Gastroesophageal sphincter (tissue), 4 donors: ENCODE results near the gene ZNF804B. TPM values are rescaled to one million over a fixed set of nuclear protein-coding genes. Genes with fewer than 3 reads are reported as not detected.

Experiments
- ATAC-seq: fragments of 150-250 bp; one replicate; pipeline ENCODE4 v1.9.1; 2016; ENCODE audit warnings: mild to moderate bottlenecking, moderate library complexity
- H3K27ac ChIP-seq, 4 donors: fragments of 200-600 bp; sonication (generic) in 3 of 4; 1 replicate in 3 of 4; 2 replicates in 1 of 4; pipeline ENCODE4 v1.5.1; 2016 to 2019
- H3K27me3 ChIP-seq: fragments of 200-600 bp; sonication (generic); one replicate; pipeline ENCODE4 v1.5.1; 2019
- H3K36me3 ChIP-seq, 2 donors: fragments of 200-600 bp; sonication (generic); one replicate each; pipeline ENCODE4 v1.5.1; 2019; ENCODE audit warnings: control low read depth in 1 of 2
- H3K4me1 ChIP-seq, 3 donors: fragments of 200-600 bp; sonication (generic); 1 replicate in 2 of 3; 2 replicates in 1 of 3; pipeline ENCODE4 v1.5.1; 2016 to 2019; ENCODE audit warnings: control low read depth in 2 of 3
- H3K4me3 ChIP-seq, 2 donors: fragments of 200-600 bp; sonication (generic); one replicate each; pipeline ENCODE4 v1.5.1; 2019; ENCODE audit warnings: mild to moderate bottlenecking in 1 of 2, moderate library complexity in 1 of 2
- H3K9me3 ChIP-seq, 3 donors: fragments of 200-600 bp; sonication (generic); one replicate each; pipeline ENCODE4 v1.5.1; 2017 to 2019; ENCODE audit warnings: control low read depth in 2 of 3
- CTCF ChIP-seq, 4 experiments: fragments of 200-600 bp in 2 of 4; fragments of 450-650 bp in 2 of 4; sonication (generic) in 1 of 4; IDR thresholded peaks; one replicate each; pipeline ENCODE4 v1.5.1; 2017 to 2019; ENCODE audit warnings: antibody characterized with exemption in 4 of 4, mild to moderate bottlenecking in 2 of 4, moderate library complexity in 2 of 4
- EP300 ChIP-seq: sonication (generic); formaldehyde crosslinking; IDR thresholded peaks from one replicate; pipeline ENCODE4 v1.6.1; 2017; ENCODE audit warnings: antibody characterized with exemption, mild to moderate bottlenecking
- POLR2A ChIP-seq, 2 donors: fragments of 450-650 bp; IDR thresholded peaks; one replicate each; pipeline ENCODE4 v1.6.1; 2017; ENCODE audit warnings: antibody characterized with exemption in 2 of 2, mild to moderate bottlenecking in 2 of 2, moderate library complexity in 1 of 2
- POLR2AphosphoS5 ChIP-seq: sonication (generic); formaldehyde crosslinking; IDR thresholded peaks from one replicate; pipeline ENCODE4 v1.6.1; 2017; ENCODE audit warnings: antibody characterized with exemption
- WGBS, 2 donors: methylation state at CpG; one replicate each; pipeline ENCODE4 v1.1.5; 2018; ENCODE audit warnings: low coverage in 1 of 2; 5-methylcytosine and 5-hydroxymethylcytosine counted together
- total RNA-seq, 4 donors: library from RNA; depleted of rRNA; stranded (reverse); fragments of >200 nt; gene quantifications; one replicate each; pipeline ENCODE4 v1.1.0, GENCODE V29; 2016

Gene ZNF804B
- total RNA-seq, 4 donors from 2014 or later = 0.13 TPM; not detected in 3

GRCh38 chr7:89027781-89028180, 268.3 kb downstream of the ZNF804B start:
- WGBS, 2 donors = 33 to 50% methylated on average over 1 of the region's 1 CpG
- H3K9me3 ChIP-seq = no peaks in the 10 kb centered on the region
- H3K36me3 ChIP-seq = no peaks in the 10 kb centered on the region
- no peak for ATAC-seq
- no peaks in the 10 kb centered on the region for H3K4me1 ChIP-seq
- H3K27ac ChIP-seq = no peak overlapping the region
- H3K27me3 ChIP-seq = no peaks in the 10 kb centered on the region
- TF ChIP-seq EP300 = no peak
- TF ChIP-seq CTCF (IDR thresholded peaks at IDR 0.05) = no peak
- TF ChIP-seq POLR2A (IDR thresholded peaks at IDR 0.05) = no peak
- no peak for TF ChIP-seq POLR2AphosphoS5
- H3K4me3 ChIP-seq = no peak overlapping the region

- ATAC-seq = no peak
- no peak for TF ChIP-seq POLR2A (IDR thresholded peaks at IDR 0.05)
- TF ChIP-seq EP300 = no peak
- TF ChIP-seq POLR2AphosphoS5 = no peak
- TF ChIP-seq CTCF (IDR thresholded peaks at IDR 0.05) = no peak
- 83 to 90% methylated on average over 4 of the region's 4 CpGs for WGBS, 2 donors
- H3K27ac ChIP-seq = no peak overlapping the region
- H3K27me3 ChIP-seq = no peaks in the 10 kb centered on the region
- no peaks in the 10 kb centered on the region for H3K36me3 ChIP-seq
- H3K9me3 ChIP-seq = no peaks in the 10 kb centered on the region
- H3K4me1 ChIP-seq = no peaks in the 10 kb centered on the region
- no peak overlapping the region for H3K4me3 ChIP-seq
Measured at GRCh38 chr7:89028319-89028718, 268.8 kb downstream of the ZNF804B start.

DNA sequence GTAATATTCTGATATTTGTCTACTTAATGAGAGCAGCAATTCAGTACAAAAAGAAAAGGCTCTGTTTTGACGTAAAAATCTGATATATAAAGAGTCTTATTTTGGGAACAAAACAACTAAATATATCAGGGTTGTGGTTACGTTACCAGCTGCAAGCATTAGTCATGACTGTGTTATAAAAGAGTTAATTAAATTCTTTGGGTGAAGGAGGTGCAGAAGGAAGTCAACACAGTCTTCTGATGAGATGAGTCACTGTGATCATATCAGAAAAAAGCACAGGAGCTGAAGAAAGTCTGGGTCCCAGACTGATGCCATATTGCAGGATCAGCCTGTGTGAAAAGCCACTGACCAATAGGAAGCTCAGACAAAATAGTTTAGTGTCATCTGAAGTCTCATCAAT, 270.4 kb downstream of the ZNF804B start:
- no peak overlapping the region for H3K4me3 ChIP-seq
- no peaks in the 10 kb centered on the region for H3K9me3 ChIP-seq
- H3K4me1 ChIP-seq = no peaks in the 10 kb centered on the region
- 61 to 65% methylated on average over 2 of the region's 2 CpGs for WGBS, 2 donors
- H3K36me3 ChIP-seq = no peaks in the 10 kb centered on the region
- ATAC-seq = no peak
- no peak overlapping the region for H3K27ac ChIP-seq
- TF ChIP-seq CTCF (IDR thresholded peaks at IDR 0.05) (no peak), POLR2A (IDR thresholded peaks at IDR 0.05) (no peak)
- no peaks in the 10 kb centered on the region for H3K27me3 ChIP-seq

- Histone ChIP-seq H3K4me3 (no peak overlapping the region), H3K27me3 (no peaks in the 10 kb centered on the region), H3K4me1 (no peaks in the 10 kb centered on the region), H3K36me3 (no peaks in the 10 kb centered on the region), H3K27ac (no peak overlapping the region), H3K9me3 (peaks cover 0 to 21% (median 0%) of the 10 kb centered on the region in 3 donors)
- ATAC-seq = no peak
- TF ChIP-seq POLR2A (IDR thresholded peaks at IDR 0.05) = no peak
- TF ChIP-seq POLR2AphosphoS5 = no peak
- no peak for TF ChIP-seq CTCF (IDR thresholded peaks at IDR 0.05)
- no peak for TF ChIP-seq EP300
- 83% methylated on average over 1 of the region's 1 CpG; no CpG with 5 or more reads in 1 of the 2 donors for WGBS, 2 donors
Measured at GRCh38 chr7:89041240-89041639, 281.7 kb downstream of the ZNF804B start.

GRCh38 chr7:89042940-89043339, 283.4 kb downstream of the ZNF804B start:
- Histone ChIP-seq H3K4me1 (no peaks in the 10 kb centered on the region), H3K4me3 (no peak overlapping the region), H3K27ac (no peak overlapping the region), H3K27me3 (no peaks in the 10 kb centered on the region), H3K36me3 (no peaks in the 10 kb centered on the region), H3K9me3 (peaks cover 0 to 21% (median 0%) of the 10 kb centered on the region in 3 donors)
- ATAC-seq = no peak
- TF ChIP-seq CTCF (IDR thresholded peaks at IDR 0.05) (no peak), EP300 (no peak), POLR2AphosphoS5 (no peak), POLR2A (IDR thresholded peaks at IDR 0.05) (no peak)
- 64 to 74% methylated on average over 3 of the region's 3 CpGs for WGBS, 2 donors
